Activated B cell treated with CpG ODN at 0.5 μM for 24 hours (primary cell): ENCODE results near the gene SUPT4H1. TPM values are rescaled to one million over a fixed set of nuclear protein-coding genes. Genes with fewer than 3 reads are reported as not detected.

ENCODE experiments used
- ATAC-seq: fragments of 200-7000 bp; cut with Tn5 transposase; one replicate; pipeline ENCODE4 v1.10.0; 2021; ENCODE audit warnings: low read depth, mild to moderate bottlenecking, moderate library complexity
- CTCF ChIA-PET: fragments of 350-600 bp; sonication (Branson Sonifier 250); formaldehyde crosslinking; loops from one replicate; lab custom pipeline; 2021; ENCODE audit warnings: antibody characterized with exemption; lab: Charles Lee
- POLR2A ChIA-PET: fragments of 350-600 bp; sonication (Branson Sonifier 250); formaldehyde crosslinking; loops from one replicate; lab custom pipeline; 2021; ENCODE audit warnings: antibody characterized with exemption; lab: Charles Lee
- DNase-seq: peaks from one replicate; pipeline ENCODE4 v3.0.0; 2022
- H3K27ac Mint-ChIP-seq: one replicate; pipeline ENCODE4 v1.8.0; 2020; ENCODE audit warnings: mixed read lengths
- H3K27me3 Mint-ChIP-seq: one replicate; pipeline ENCODE4 v1.8.0; 2021; ENCODE audit warnings: mixed read lengths
- H3K36me3 Mint-ChIP-seq: one replicate; pipeline ENCODE4 v1.8.0; 2021; ENCODE audit warnings: low read depth, mixed read lengths
- H3K4me1 Mint-ChIP-seq: one replicate; pipeline ENCODE4 v1.8.0; 2021; ENCODE audit warnings: mixed read lengths
- H3K4me3 Mint-ChIP-seq: one replicate; pipeline ENCODE4 v1.8.0; 2020; ENCODE audit warnings: mild to moderate bottlenecking, mixed read lengths
- H3K9me3 Mint-ChIP-seq: one replicate; pipeline ENCODE4 v1.8.0; 2020; ENCODE audit warnings: mixed read lengths
- intact Hi-C: fragments of 100-400 bp; cut with micrococcal nuclease; formaldehyde crosslinking; loops from one replicate; pipeline ENCODE4 v1.15.1; 2024
- total RNA-seq: library from RNA; stranded (reverse); gene quantifications from 2 replicates; pipeline ENCODE4 v1.2.3, GENCODE V29; 2022
- TF ChIP-seq, protein P1 (sequence below): fragments of 200-600 bp; IDR thresholded peaks from one replicate; pipeline ENCODE4 v1.8.0; 2022; ENCODE audit warnings: antibody characterized with exemption, mild to moderate bottlenecking

SUPT4H1 gene
- total RNA-seq, 1 donor from 2014 or later, result 90.2 TPM

DNA sequence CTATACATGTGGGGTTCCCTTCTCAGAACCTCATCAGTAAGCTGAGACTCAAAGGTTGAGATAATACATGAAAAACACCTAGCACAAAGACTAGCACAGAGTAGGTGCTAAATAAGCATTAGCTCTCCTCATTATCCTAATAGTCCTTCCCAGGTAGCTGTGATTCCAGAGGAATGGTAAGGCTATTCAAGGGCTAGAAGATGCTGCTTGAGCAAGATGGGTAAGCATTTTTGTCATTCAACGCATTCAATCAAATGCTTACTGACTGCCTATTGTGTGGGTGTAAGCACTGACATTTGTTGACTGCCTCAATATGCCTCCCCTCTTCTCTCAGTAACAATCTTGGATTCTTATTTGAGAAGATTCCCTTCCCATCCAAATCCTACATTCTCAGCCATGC, 4.0 kb downstream of the SUPT4H1 start:
- DNase-seq (no peak), ATAC-seq (no peak)
- Mint-ChIP-seq H3K9me3 (no peaks in the 10 kb centered on the region), H3K4me1 (peaks cover 79% of the 10 kb centered on the region), H3K36me3 (peaks cover 76% of the 10 kb centered on the region), H3K27ac (peak overlapping the region; percentile 38), H3K27me3 (no peaks in the 10 kb centered on the region), H3K4me3 (no peak overlapping the region)
- ChIA-PET CTCF (interaction anchor here (1.1 to 1.8 kb wide), 2 partner anchors 14 to 31 kb away, joined by 3 to 19 read pairs; no protein-coding TSS in a partner anchor), POLR2A (interaction anchor here (1.4 to 18.6 kb wide), 3 partner anchors 9 to 23 kb away, joined by 4 to 3007 read pairs (median 4); partner anchors contain the start of gene TSPOAP1)
- TF ChIP-seq, protein P1, sequence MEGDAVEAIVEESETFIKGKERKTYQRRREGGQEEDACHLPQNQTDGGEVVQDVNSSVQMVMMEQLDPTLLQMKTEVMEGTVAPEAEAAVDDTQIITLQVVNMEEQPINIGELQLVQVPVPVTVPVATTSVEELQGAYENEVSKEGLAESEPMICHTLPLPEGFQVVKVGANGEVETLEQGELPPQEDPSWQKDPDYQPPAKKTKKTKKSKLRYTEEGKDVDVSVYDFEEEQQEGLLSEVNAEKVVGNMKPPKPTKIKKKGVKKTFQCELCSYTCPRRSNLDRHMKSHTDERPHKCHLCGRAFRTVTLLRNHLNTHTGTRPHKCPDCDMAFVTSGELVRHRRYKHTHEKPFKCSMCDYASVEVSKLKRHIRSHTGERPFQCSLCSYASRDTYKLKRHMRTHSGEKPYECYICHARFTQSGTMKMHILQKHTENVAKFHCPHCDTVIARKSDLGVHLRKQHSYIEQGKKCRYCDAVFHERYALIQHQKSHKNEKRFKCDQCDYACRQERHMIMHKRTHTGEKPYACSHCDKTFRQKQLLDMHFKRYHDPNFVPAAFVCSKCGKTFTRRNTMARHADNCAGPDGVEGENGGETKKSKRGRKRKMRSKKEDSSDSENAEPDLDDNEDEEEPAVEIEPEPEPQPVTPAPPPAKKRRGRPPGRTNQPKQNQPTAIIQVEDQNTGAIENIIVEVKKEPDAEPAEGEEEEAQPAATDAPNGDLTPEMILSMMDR, result no peak
- intact Hi-C loops, result no loop called here

DNA sequence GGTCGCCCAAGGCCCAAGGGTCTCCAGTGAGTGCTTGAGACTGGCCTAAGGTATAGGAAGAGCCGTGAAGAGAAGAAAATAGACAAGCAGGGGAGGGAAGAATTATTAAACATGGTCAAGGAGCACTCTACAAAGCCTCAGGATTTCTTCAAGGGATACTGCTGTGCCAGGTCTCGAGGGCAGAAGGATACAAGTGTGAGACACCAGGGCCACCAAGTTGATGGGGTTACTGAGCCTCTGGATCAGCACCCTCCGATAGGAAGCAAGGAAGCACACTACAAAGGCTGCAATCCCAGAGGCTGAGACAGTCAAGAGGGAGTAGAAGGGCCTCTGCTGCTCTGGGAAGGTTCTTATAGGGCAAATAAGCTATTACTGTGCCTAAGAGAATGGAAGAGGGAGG, 6.5 kb downstream of the SUPT4H1 start:
- Mint-ChIP-seq H3K9me3 (no peaks in the 10 kb centered on the region), H3K4me1 (peaks cover 84% of the 10 kb centered on the region), H3K36me3 (peaks cover 71% of the 10 kb centered on the region), H3K27ac (peak overlapping the region; percentile 99), H3K27me3 (no peaks in the 10 kb centered on the region), H3K4me3 (peak overlapping the region; percentile 83)
- no peak for ATAC-seq
- CTCF ChIA-PET, result interaction anchor here (0.6 to 3.5 kb wide), 14 partner anchors 10 to 102 kb away, joined by 3 to 129 read pairs (median 8); partner anchors contain the start of genes RNF43 and TSPOAP1
- TF ChIP-seq, protein P1, result no peak
- POLR2A ChIA-PET, result interaction anchor here (0.6 to 18.6 kb wide), 13 partner anchors 8 to 394 kb away, joined by 3 to 3007 read pairs (median 7); partner anchors contain the start of genes HSF5, RNF43, SUPT4H1 and TSPOAP1
- intact Hi-C loops, result no loop called here
- DNase-seq, result no peak

DNA sequence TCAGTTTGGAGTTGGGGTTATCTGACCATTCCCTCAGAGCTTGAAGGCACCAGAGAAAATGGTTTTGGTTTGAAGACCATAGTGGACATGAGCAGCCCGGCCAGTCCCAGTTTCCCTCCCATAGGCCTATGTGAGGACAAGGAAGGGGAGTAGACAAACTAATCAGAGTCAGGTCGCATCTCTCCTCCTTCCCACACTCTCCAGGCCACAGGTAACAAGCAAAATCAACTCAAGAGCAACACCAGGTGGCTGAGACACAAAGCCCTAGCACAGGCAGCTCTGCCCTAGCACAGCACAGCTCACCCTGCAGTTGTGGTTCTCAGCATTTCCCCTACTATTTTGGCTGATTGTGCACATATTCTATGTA, 7.2 kb downstream of the SUPT4H1 start:
- Mint-ChIP-seq H3K27me3 (no peaks in the 10 kb centered on the region), H3K27ac (peak overlapping the region; percentile 99), H3K4me3 (peak overlapping the region; percentile 83), H3K4me1 (peaks cover 91% of the 10 kb centered on the region), H3K9me3 (no peaks in the 10 kb centered on the region), H3K36me3 (peaks cover 72% of the 10 kb centered on the region)
- no peak for DNase-seq
- ATAC-seq, result peak; percentile 56
- intact Hi-C loops, result loop anchor here (1.0 kb wide), 4 partner anchors 8 to 73 kb away; partner anchors contain the start of genes RNF43 and SUPT4H1
- CTCF ChIA-PET, result interaction anchor here (0.6 to 3.5 kb wide), 20 partner anchors 8 to 173 kb away, joined by 3 to 129 read pairs (median 7); partner anchors contain the start of genes HSF5, RNF43, SUPT4H1 and TSPOAP1
- POLR2A ChIA-PET, result interaction anchor here (0.6 to 18.6 kb wide), 27 partner anchors 8 to 1062 kb away, joined by 3 to 3007 read pairs (median 4); partner anchors contain the start of genes DYNLL2, HSF5, RNF43 and SRSF1
- TF ChIP-seq, protein P1, result no peak

DNA sequence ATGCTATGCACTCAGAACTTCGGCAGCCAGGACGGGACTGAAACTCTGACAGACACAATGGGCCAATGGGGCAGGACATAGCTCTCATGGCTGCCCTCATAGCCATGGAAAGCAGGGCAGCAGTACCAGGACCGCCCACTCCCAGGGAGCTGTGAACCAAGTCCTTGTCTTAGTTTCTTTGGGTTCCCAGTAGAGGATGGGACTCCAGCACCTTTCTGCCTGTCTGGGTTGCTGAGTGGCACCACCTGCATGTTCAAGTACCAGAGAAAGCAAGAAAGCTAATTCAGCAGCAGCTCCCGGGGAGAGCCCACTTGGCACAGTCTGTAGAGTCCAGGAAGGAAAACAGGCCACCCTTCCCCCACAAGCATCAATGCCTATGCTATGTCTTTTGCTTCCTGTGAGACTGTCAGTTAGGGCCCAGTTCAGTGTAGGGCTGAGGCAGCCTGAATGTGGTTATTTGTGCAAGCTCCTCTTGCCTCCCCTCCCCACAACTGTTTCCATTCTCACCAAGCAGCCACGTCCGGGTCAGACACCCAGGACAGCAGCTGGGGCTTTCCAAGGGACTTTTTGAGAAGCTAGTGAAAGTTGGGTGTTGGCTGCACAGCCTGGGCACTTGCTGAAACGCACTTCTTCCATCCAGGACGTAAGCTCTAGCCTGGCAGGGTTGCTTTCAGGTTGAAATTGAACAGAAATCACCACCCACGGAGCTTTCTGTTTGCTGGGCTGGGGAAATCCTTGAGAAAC, 7.8 kb downstream of the SUPT4H1 start:
- ChIA-PET CTCF (interaction anchor here (0.8 to 3.5 kb wide), 20 partner anchors 8 to 174 kb away, joined by 3 to 129 read pairs (median 7); partner anchors contain the start of genes HSF5, RNF43, SUPT4H1 and TSPOAP1), POLR2A (interaction anchor here (0.6 to 18.6 kb wide), 29 partner anchors 9 to 1062 kb away, joined by 3 to 3007 read pairs (median 4); partner anchors contain the start of genes DYNLL2, HSF5, RAD51C and RNF43)
- Mint-ChIP-seq H3K4me1 (peaks cover 91% of the 10 kb centered on the region), H3K9me3 (no peaks in the 10 kb centered on the region), H3K4me3 (peak overlapping the region; percentile 83), H3K36me3 (peaks cover 69% of the 10 kb centered on the region), H3K27me3 (no peaks in the 10 kb centered on the region), H3K27ac (peak overlapping the region; percentile 99)
- TF ChIP-seq, protein P1, result no peak
- ATAC-seq (peak; percentile 83), DNase-seq (peak; percentile 71)
- intact Hi-C loops, result loop anchor here (1.0 kb wide), 4 partner anchors 8 to 73 kb away; partner anchors contain the start of genes RNF43 and SUPT4H1
